C4-2B (cell line): ENCODE data around the gene FOXO3.
A peak's percentile ranks its signal among the peaks of the same experiment; 100 is the strongest.
"Not testable (repeated sequence)": the region's sequence is repeated elsewhere in the genome, so short reads cannot be mapped to it uniquely, and the experiment has no call there.

Experiments
- H3K27ac ChIP-seq: fragments of 450-650 bp; 2 replicates; pipeline ENCODE4 v1.5.1; 2017
- ZFX ChIP-seq: fragments of 450-650 bp; IDR thresholded peaks from 2 replicates; pipeline ENCODE4 v1.6.1; 2017
- TF ChIP-seq, protein P1 (sequence below): fragments of 450-650 bp; conservative IDR thresholded peaks from 2 replicates; pipeline ENCODE4 v1.5.1; 2017; ENCODE audit warnings: mild to moderate bottlenecking

Gene FOXO3

GRCh38 chr6:108528878-108529277, 31.8 kb upstream of the FOXO3 start:
- no peak for TF ChIP-seq ZFX
- TF ChIP-seq, protein P1, sequence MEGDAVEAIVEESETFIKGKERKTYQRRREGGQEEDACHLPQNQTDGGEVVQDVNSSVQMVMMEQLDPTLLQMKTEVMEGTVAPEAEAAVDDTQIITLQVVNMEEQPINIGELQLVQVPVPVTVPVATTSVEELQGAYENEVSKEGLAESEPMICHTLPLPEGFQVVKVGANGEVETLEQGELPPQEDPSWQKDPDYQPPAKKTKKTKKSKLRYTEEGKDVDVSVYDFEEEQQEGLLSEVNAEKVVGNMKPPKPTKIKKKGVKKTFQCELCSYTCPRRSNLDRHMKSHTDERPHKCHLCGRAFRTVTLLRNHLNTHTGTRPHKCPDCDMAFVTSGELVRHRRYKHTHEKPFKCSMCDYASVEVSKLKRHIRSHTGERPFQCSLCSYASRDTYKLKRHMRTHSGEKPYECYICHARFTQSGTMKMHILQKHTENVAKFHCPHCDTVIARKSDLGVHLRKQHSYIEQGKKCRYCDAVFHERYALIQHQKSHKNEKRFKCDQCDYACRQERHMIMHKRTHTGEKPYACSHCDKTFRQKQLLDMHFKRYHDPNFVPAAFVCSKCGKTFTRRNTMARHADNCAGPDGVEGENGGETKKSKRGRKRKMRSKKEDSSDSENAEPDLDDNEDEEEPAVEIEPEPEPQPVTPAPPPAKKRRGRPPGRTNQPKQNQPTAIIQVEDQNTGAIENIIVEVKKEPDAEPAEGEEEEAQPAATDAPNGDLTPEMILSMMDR = no peak
- H3K27ac ChIP-seq = no peak overlapping the region

- H3K27ac ChIP-seq = no peak overlapping the region
- TF ChIP-seq, protein P1 = no peak; the same call in 1 of the 2 replicates
- TF ChIP-seq ZFX = no peak
Measured at GRCh38 chr6:108531332-108531731, 29.4 kb upstream of the FOXO3 start.

GRCh38 chr6:108535114-108535742, 25.5 kb upstream of the FOXO3 start:
- no peak overlapping the region for H3K27ac ChIP-seq
- TF ChIP-seq, protein P1 = no peak
- TF ChIP-seq ZFX = no peak

DNA sequence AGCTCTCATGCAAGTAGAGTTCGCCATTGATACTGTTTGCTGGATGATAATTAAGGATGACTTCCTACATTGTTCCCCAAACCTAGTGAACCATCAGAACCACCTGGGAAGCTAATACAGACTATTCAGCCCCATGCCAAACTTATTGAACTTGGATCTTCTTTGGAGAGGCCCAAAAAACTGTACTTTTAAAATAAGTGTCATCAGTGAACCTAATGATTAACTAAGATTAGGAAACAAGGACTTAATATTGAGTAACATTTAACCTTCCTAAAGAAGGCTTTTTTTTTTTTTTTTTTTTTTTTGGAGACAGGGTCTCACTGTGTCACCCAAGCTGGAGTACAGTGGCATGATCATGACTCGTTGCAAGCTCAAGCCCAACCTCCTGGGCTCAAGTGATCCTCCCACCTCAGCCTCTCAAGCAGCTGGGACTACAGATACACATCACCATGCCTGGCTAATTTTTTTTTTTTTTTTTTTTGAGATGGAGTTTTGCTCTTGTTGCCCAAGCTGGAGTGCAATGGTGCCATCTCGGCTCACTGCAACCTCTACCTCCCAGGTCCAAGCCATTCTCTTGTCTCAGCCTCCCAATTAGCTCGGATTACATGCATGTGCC, 24.7 kb upstream of the FOXO3 start:
- H3K27ac ChIP-seq = not testable (repeated sequence)

- TF ChIP-seq, protein P1 = peak; percentile 83
- no peak for TF ChIP-seq ZFX
- no peak overlapping the region for H3K27ac ChIP-seq
Measured at GRCh38 chr6:108541843-108542759, 18.6 kb upstream of the FOXO3 start.

- no peak for TF ChIP-seq ZFX
- TF ChIP-seq, protein P1 = no peak
- H3K27ac ChIP-seq = no peak overlapping the region
Measured at GRCh38 chr6:108543175-108543940, 17.4 kb upstream of the FOXO3 start.

GRCh38 chr6:108544606-108545005, 16.1 kb upstream of the FOXO3 start:
- no peak overlapping the region for H3K27ac ChIP-seq
- TF ChIP-seq, protein P1 = no peak
- no peak for TF ChIP-seq ZFX
